Caco-2 (cell line): ENCODE measurements around the gene AKAP8L. TPM values are rescaled to one million over a fixed set of nuclear protein-coding genes. Genes with fewer than 3 reads are reported as not detected.

Experiments
- BruUV-seq: library from RNA; stranded (reverse); fragments of 400-500 nt; replicated peaks from 2 replicates; lab custom pipeline; 2021; lab: Mats Ljungman, UMichigan
- CTCF ChIA-PET: fragments of 300-600 bp; sonication (Branson Sonifier 250); formaldehyde crosslinking; loops from one replicate; lab custom pipeline; 2022; ENCODE audit warnings: antibody characterized with exemption; lab: Charles Lee
- POLR2A ChIA-PET: fragments of 300-600 bp; sonication (Branson Sonifier 250); formaldehyde crosslinking; loops from one replicate; lab custom pipeline; 2022; ENCODE audit warnings: antibody characterized with exemption; lab: Charles Lee
- DNase-seq, 2 experiments: peaks; one replicate each; pipeline versions ENCODE4 v3.0.0 to v3.0.0-alpha.2; 2020 to 2022
- H3K27me3 ChIP-seq: replicated peaks from 2 replicates; pipeline ENCODE4 v1.6.0; 2011; ENCODE audit warnings: low read length; ENCODE audit not compliant: control insufficient read depth, insufficient read depth
- H3K36me3 ChIP-seq: 2 replicates; pipeline ENCODE4 v1.5.1; 2011; ENCODE audit warnings: low read length; ENCODE audit not compliant: control insufficient read depth, insufficient read depth
- H3K4me1 ChIP-seq: fragments of 250-450 bp; sonication (Bioruptor Pico); 2 replicates; pipeline ENCODE4 v1.5.1; 2020; ENCODE audit warnings: mild to moderate bottlenecking
- H3K4me3 ChIP-seq: 2 replicates; pipeline ENCODE4 v1.5.1; 2011; ENCODE audit warnings: low read depth, mild to moderate bottlenecking, control low read depth, low read length
- H3K9me3 ChIP-seq: fragments of 250-450 bp; sonication (Bioruptor Pico); 2 replicates; pipeline ENCODE4 v1.5.1; 2020; ENCODE audit warnings: mild to moderate bottlenecking, moderate library complexity
- H3K27ac Mint-ChIP-seq: one replicate; pipeline ENCODE4 v1.8.0; 2022; ENCODE audit warnings: mixed read lengths; ENCODE audit not compliant: unreplicated experiment
- H3K27me3 Mint-ChIP-seq: one replicate; pipeline ENCODE4 v1.8.0; 2022; ENCODE audit warnings: mixed read lengths; ENCODE audit not compliant: insufficient read depth, unreplicated experiment
- H3K36me3 Mint-ChIP-seq: one replicate; pipeline ENCODE4 v1.8.0; 2022; ENCODE audit warnings: mild to moderate bottlenecking, mixed read lengths; ENCODE audit not compliant: insufficient read depth, unreplicated experiment
- H3K4me1 Mint-ChIP-seq: one replicate; pipeline ENCODE4 v1.8.0; 2022; ENCODE audit warnings: low read depth, mixed read lengths; ENCODE audit not compliant: unreplicated experiment
- H3K4me3 Mint-ChIP-seq: one replicate; pipeline ENCODE4 v1.8.0; 2022; ENCODE audit warnings: mild to moderate bottlenecking, moderate library complexity, mixed read lengths; ENCODE audit not compliant: unreplicated experiment
- H3K9me3 Mint-ChIP-seq: one replicate; pipeline ENCODE4 v1.8.0; 2022; ENCODE audit warnings: mixed read lengths; ENCODE audit not compliant: unreplicated experiment
- CTCF ChIP-seq, 2 experiments: fragments of 200-600 bp in 1 of 2; IDR thresholded peaks; 1 replicate in 1 of 2; 2 replicates in 1 of 2; pipeline versions ENCODE4 v1.5.1 to v1.8.0; 2011 to 2022; ENCODE audit warnings: antibody characterized with exemption in 1 of 2, control low read depth in 1 of 2, inconsistent platforms in 1 of 2, low read depth in 1 of 2, low read length in 1 of 2, mild to moderate bottlenecking in 1 of 2, moderate library complexity in 1 of 2; ENCODE audit not compliant: insufficient read depth in 1 of 2, severe bottlenecking in 1 of 2, unreplicated experiment in 1 of 2
- intact Hi-C: fragments of 100-400 bp; cut with micrococcal nuclease; formaldehyde crosslinking; loops from one replicate; pipeline ENCODE4 v1.10.0; 2022; ENCODE audit not compliant: unreplicated experiment
- total RNA-seq: library from RNA; stranded (reverse); gene quantifications from 2 replicates; pipeline ENCODE4 v1.2.3, GENCODE V29; 2022

Gene AKAP8L
- total RNA-seq, 1 experiment from 2014 or later, result 112 TPM

GRCh38 chr19:15461694-15462093 lies 42.9 kb upstream of the AKAP8L start:
- Mint-ChIP-seq H3K27ac (no peak overlapping the region), H3K36me3 (no peaks in the 10 kb centered on the region), H3K4me1 (no peaks in the 10 kb centered on the region), H3K4me3 (no peak overlapping the region), H3K27me3 (peaks cover 2% of the 10 kb centered on the region), H3K9me3 (no peaks in the 10 kb centered on the region)
- ChIA-PET CTCF (no interaction called here), POLR2A (no interaction called here)
- Histone ChIP-seq H3K4me3 (no peak overlapping the region), H3K4me1 (no peaks in the 10 kb centered on the region), H3K9me3 (no peaks in the 10 kb centered on the region), H3K27me3 (no peaks in the 10 kb centered on the region), H3K36me3 (no peaks in the 10 kb centered on the region)
- TF ChIP-seq CTCF (IDR thresholded peaks at IDR 0.05; ENCODE audit: insufficient read depth in 1 of 2, low read depth in 1 of 2, low read length in 1 of 2, severe bottlenecking in 1 of 2, unreplicated experiment in 1 of 2), result no peak
- intact Hi-C loops, result no loop called here
- BruUV-seq, result no TSS peak
- no peak for DNase-seq

DNA sequence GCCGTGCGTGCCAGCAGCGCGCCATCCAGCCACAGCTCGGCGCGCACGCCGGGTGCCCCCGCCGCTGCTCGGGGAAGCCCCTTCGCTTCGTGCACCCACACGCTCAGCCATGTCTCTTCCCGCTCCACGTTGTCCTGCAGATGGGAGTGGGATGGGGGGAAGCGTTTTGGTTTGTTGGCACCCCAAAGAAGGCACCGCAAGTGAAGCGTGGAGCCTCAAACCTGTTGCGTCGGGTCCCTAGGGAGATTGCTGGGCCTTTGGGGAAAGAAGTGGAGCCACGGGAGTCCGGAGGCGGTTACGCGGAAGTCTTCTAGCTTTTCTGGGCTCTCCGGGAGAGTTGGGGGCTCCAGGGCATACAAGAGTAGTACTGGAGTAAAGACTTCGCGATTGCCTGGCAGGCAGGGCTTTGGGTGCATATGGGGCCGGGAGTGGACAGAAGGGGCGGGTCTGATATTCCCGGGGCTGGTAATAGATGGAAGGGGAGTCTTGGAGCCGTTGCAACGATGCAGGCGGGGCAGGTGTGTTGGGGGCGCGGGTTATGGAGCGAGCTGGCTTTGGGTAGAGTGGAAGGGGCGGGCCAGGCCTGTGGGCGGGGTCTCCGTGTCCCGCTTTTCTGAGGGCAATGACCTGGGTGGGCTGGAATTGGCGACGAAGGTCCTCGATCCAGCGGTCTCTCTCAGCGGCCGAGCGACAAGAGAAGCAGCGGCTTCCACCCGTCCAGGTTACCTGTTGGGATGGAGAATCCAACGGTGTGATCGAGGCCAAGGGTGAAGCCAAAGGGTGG lies 39.1 kb upstream of the AKAP8L start:
- H3K4me3 Mint-ChIP-seq, result no peak overlapping the region
- no peaks in the 10 kb centered on the region for H3K4me1 Mint-ChIP-seq
- Histone ChIP-seq H3K4me1 (no peaks in the 10 kb centered on the region), H3K27me3 (no peaks in the 10 kb centered on the region), H3K9me3 (no peaks in the 10 kb centered on the region), H3K4me3 (no peak overlapping the region), H3K36me3 (no peaks in the 10 kb centered on the region)
- no peak for TF ChIP-seq CTCF (IDR thresholded peaks at IDR 0.05; ENCODE audit: insufficient read depth in 1 of 2, low read depth in 1 of 2, low read length in 1 of 2, severe bottlenecking in 1 of 2, unreplicated experiment in 1 of 2)
- no peaks in the 10 kb centered on the region for H3K9me3 Mint-ChIP-seq
- ChIA-PET POLR2A (no interaction called here), CTCF (no interaction called here)
- no peak overlapping the region for H3K27ac Mint-ChIP-seq
- no peak for DNase-seq
- H3K27me3 Mint-ChIP-seq, result peaks cover 2% of the 10 kb centered on the region
- intact Hi-C loops, result no loop called here
- no TSS peak for BruUV-seq
- H3K36me3 Mint-ChIP-seq, result no peaks in the 10 kb centered on the region

- Histone ChIP-seq H3K4me1 (no peaks in the 10 kb centered on the region), H3K9me3 (no peaks in the 10 kb centered on the region), H3K36me3 (no peaks in the 10 kb centered on the region), H3K27me3 (no peaks in the 10 kb centered on the region), H3K4me3 (no peak overlapping the region)
- TF ChIP-seq CTCF (IDR thresholded peaks at IDR 0.05; ENCODE audit: insufficient read depth in 1 of 2, low read depth in 1 of 2, low read length in 1 of 2, severe bottlenecking in 1 of 2, unreplicated experiment in 1 of 2), result no peak
- no peak for DNase-seq
- ChIA-PET POLR2A (no interaction called here), CTCF (interaction anchor here (1.5 kb wide), 1 partner anchor 99 kb away, joined by 4 read pairs; no protein-coding TSS in a partner anchor)
- intact Hi-C loops, result no loop called here
- no TSS peak for BruUV-seq
- Mint-ChIP-seq H3K4me1 (no peaks in the 10 kb centered on the region), H3K27me3 (peaks cover 2% of the 10 kb centered on the region), H3K9me3 (no peaks in the 10 kb centered on the region), H3K36me3 (no peaks in the 10 kb centered on the region), H3K27ac (no peak overlapping the region), H3K4me3 (no peak overlapping the region)
Measured at GRCh38 chr19:15456871-15457700, 38.3 kb upstream of the AKAP8L start.
